Osteoblast (primary cell): ENCODE data around the gene AOPEP. TPM values are rescaled to one million over a fixed set of nuclear protein-coding genes. Genes with fewer than 3 reads are reported as not detected.
A peak's percentile ranks its signal among the peaks of the same experiment; 100 is the strongest.

Source experiments
- DNase-seq: peaks from one replicate; pipeline ENCODE4 v3.0.0; 2011; ENCODE audit warnings: low spot score, mixed read lengths; ENCODE audit not compliant: insufficient read length; ENCODE audit errors: missing footprints
- H2AFZ ChIP-seq: 2 replicates; pipeline ENCODE4 v1.6.0; 2011; ENCODE audit warnings: mild to moderate bottlenecking, low read length
- H3K27ac ChIP-seq: 2 replicates; pipeline ENCODE4 v1.5.1; 2011; ENCODE audit warnings: mild to moderate bottlenecking, low read depth, low read length, moderate library complexity
- H3K27me3 ChIP-seq: 2 replicates; pipeline ENCODE4 v1.6.0; 2012; ENCODE audit warnings: mild to moderate bottlenecking, control low read depth, inconsistent platforms, low read length, moderate library complexity; ENCODE audit not compliant: insufficient read depth
- H3K36me3 ChIP-seq: 2 replicates; pipeline ENCODE4 v1.5.1; 2011; ENCODE audit warnings: mild to moderate bottlenecking, low read length, control low read depth, moderate library complexity; ENCODE audit not compliant: insufficient read depth
- H3K4me1 ChIP-seq: 2 replicates; pipeline ENCODE4 v1.5.1; 2011; ENCODE audit warnings: mild to moderate bottlenecking, low read length, control low read depth, moderate library complexity; ENCODE audit not compliant: insufficient read depth
- H3K4me2 ChIP-seq: 2 replicates; pipeline ENCODE4 v1.6.0; 2011; ENCODE audit warnings: mild to moderate bottlenecking, low read length; ENCODE audit not compliant: insufficient read depth
- H3K4me3 ChIP-seq: fragments of 200-600 bp; sonication (generic); 3 replicates; pipeline ENCODE4 v1.5.1; 2012; ENCODE audit warnings: mild to moderate bottlenecking, low read length, inconsistent platforms; ENCODE audit not compliant: insufficient read depth
- H3K79me2 ChIP-seq: 2 replicates; pipeline ENCODE4 v1.6.0; 2012; ENCODE audit warnings: mild to moderate bottlenecking, low read length, control low read depth, inconsistent platforms; ENCODE audit not compliant: insufficient read depth
- H3K9me3 ChIP-seq: 2 replicates; pipeline ENCODE4 v1.5.1; 2011; ENCODE audit warnings: low read depth, low read length, control low read depth
- H4K20me1 ChIP-seq: 2 replicates; pipeline ENCODE4 v1.6.0; 2012; ENCODE audit warnings: mild to moderate bottlenecking, low read length, control low read depth; ENCODE audit not compliant: insufficient read depth
- CTCF ChIP-seq: IDR thresholded peaks from 2 replicates; pipeline ENCODE4 v1.5.1; 2011; ENCODE audit warnings: mild to moderate bottlenecking, low read depth, low read length, moderate library complexity; ENCODE audit errors: extremely low read depth
- total RNA-seq: library from RNA; depleted of rRNA; stranded (reverse); fragments of >200 nt; gene quantifications from 2 replicates; pipeline ENCODE4 v1.2.3, GENCODE V29; 2012

AOPEP gene
- total RNA-seq, 1 donor, result 131 TPM

- Histone ChIP-seq H3K79me2 (no peaks in the 10 kb centered on the region), H3K36me3 (peaks cover 3% of the 10 kb centered on the region), H3K4me2 (no peak overlapping the region), H3K9me3 (no peaks in the 10 kb centered on the region), H4K20me1 (no peaks in the 10 kb centered on the region), H3K27me3 (no peaks in the 10 kb centered on the region), H3K27ac (no peak overlapping the region), H2AFZ (no peak overlapping the region), H3K4me3 (no peak overlapping the region), H3K4me1 (no peaks in the 10 kb centered on the region)
- no peak for DNase-seq
- no peak for TF ChIP-seq CTCF
Measured at GRCh38 chr9:94967482-94967881, 241.0 kb downstream of the AOPEP start.

GRCh38 chr9:94971378-94972131 is 245.1 kb downstream of the AOPEP start:
- no peak for DNase-seq
- Histone ChIP-seq H3K27ac (no peak overlapping the region), H3K4me1 (peaks cover 11% of the 10 kb centered on the region), H4K20me1 (no peaks in the 10 kb centered on the region), H3K4me2 (no peak overlapping the region), H3K9me3 (no peaks in the 10 kb centered on the region), H3K4me3 (no peak overlapping the region), H3K36me3 (no peaks in the 10 kb centered on the region), H2AFZ (no peak overlapping the region), H3K27me3 (no peaks in the 10 kb centered on the region), H3K79me2 (no peaks in the 10 kb centered on the region)
- TF ChIP-seq CTCF, result no peak

GRCh38 chr9:94973451-94973941 is 247.0 kb downstream of the AOPEP start:
- Histone ChIP-seq H3K79me2 (no peaks in the 10 kb centered on the region), H3K4me1 (peaks cover 11% of the 10 kb centered on the region), H2AFZ (no peak overlapping the region), H4K20me1 (no peaks in the 10 kb centered on the region), H3K27ac (no peak overlapping the region), H3K4me3 (no peak overlapping the region), H3K4me2 (no peak overlapping the region), H3K27me3 (no peaks in the 10 kb centered on the region), H3K36me3 (no peaks in the 10 kb centered on the region), H3K9me3 (no peaks in the 10 kb centered on the region)
- no peak for TF ChIP-seq CTCF
- DNase-seq, result no peak

- no peaks in the 10 kb centered on the region for H3K36me3 ChIP-seq
- H3K4me3 ChIP-seq, result no peak overlapping the region
- no peaks in the 10 kb centered on the region for H3K27me3 ChIP-seq
- H3K79me2 ChIP-seq, result no peaks in the 10 kb centered on the region
- DNase-seq, result peak; percentile 71
- H3K27ac ChIP-seq, result no peak overlapping the region
- no peak overlapping the region for H3K4me2 ChIP-seq
- no peaks in the 10 kb centered on the region for H3K9me3 ChIP-seq
- no peaks in the 10 kb centered on the region for H4K20me1 ChIP-seq
- TF ChIP-seq CTCF, result no peak
- no peak overlapping the region for H2AFZ ChIP-seq
- peaks cover 11% of the 10 kb centered on the region for H3K4me1 ChIP-seq
Measured at GRCh38 chr9:94974154-94974879, 247.8 kb downstream of the AOPEP start.
